Ascending aorta (tissue), 1 donor: ENCODE data around the gene RO60. TPM values are rescaled to one million over a fixed set of nuclear protein-coding genes. Genes with fewer than 3 reads are reported as not detected.

Source experiments
- total RNA-seq: library from RNA; depleted of rRNA; stranded (reverse); fragments of >200 nt; gene quantifications from one replicate; pipeline ENCODE4 v1.1.0, GENCODE V29; 2016

The RO60 gene
- total RNA-seq, 1 donor from 2014 or later = 56.2 TPM

Other genes with a start within 250 kb of the RO60 start
- gene UCHL5, start 252 bp upstream of the RO60 start, total RNA-seq = 4.2 TPM
- 2.8 TPM for gene GLRX2, start 45.8 kb downstream of the RO60 start, total RNA-seq
- gene CDC73, start 62.4 kb downstream of the RO60 start, total RNA-seq = 26.5 TPM
- not detected for gene B3GALT2, start 127.0 kb downstream of the RO60 start, total RNA-seq